H4 (cell line): ENCODE results near the gene FUZ. TPM values are rescaled to one million over a fixed set of nuclear protein-coding genes. Genes with fewer than 3 reads are reported as not detected.

Experiments used
- DNase-seq: peaks from one replicate; pipeline ENCODE4 v3.0.0-alpha.2; 2015; ENCODE audit warnings: low spot score
- total RNA-seq: library from RNA; depleted of rRNA; stranded (reverse); fragments of >200 nt; shearing (Covaris generic); gene quantifications from 2 replicates; pipeline ENCODE4 v1.2.3, GENCODE V29; 2014

The FUZ gene
- total RNA-seq, 1 experiment from 2014 or later = 31.7 TPM

- no peak for DNase-seq
Measured at GRCh38 chr19:49807058-49807903, 5.8 kb downstream of the FUZ start.

GRCh38 chr19:49806620-49806959 lies 6.5 kb downstream of the FUZ start:
- no peak for DNase-seq

- no peak for DNase-seq
Measured at GRCh38 chr19:49805822-49806619, 7.1 kb downstream of the FUZ start.

GRCh38 chr19:49803529-49803856 lies 9.6 kb downstream of the FUZ start:
- no peak for DNase-seq

DNA sequence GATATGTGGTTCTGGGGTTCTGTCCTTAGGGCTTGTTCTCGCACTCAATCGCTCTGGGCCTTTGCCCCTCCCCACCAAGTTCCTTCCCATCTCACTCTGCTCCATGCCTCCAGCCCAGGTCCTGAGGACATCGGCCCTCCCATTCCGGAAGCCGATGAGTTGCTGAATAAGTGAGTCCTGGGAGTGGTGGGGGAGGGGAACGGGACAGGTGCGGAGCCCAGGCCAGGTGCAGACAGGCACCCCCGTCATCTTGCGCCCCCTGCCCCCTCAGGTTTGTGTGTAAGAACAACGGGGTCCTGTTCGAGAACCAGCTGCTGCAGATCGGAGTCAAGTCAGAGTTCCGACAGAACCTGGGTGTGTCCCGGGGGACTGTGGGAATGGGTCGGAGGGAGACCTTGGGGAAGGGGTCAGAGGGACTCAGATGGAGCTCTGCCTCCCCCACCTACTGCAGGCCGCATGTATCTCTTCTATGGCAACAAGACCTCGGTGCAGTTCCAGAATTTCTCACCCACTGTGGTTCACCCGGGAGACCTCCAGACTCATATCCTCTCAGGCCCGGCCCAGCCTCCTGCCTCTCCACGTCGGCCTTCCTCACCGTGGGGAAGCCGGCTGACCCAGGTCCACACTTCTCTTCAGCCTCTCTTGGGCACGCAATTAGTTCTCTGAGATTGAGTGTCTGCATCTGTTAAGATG lies 10.1 kb downstream of the FUZ start:
- no peak for DNase-seq

DNA sequence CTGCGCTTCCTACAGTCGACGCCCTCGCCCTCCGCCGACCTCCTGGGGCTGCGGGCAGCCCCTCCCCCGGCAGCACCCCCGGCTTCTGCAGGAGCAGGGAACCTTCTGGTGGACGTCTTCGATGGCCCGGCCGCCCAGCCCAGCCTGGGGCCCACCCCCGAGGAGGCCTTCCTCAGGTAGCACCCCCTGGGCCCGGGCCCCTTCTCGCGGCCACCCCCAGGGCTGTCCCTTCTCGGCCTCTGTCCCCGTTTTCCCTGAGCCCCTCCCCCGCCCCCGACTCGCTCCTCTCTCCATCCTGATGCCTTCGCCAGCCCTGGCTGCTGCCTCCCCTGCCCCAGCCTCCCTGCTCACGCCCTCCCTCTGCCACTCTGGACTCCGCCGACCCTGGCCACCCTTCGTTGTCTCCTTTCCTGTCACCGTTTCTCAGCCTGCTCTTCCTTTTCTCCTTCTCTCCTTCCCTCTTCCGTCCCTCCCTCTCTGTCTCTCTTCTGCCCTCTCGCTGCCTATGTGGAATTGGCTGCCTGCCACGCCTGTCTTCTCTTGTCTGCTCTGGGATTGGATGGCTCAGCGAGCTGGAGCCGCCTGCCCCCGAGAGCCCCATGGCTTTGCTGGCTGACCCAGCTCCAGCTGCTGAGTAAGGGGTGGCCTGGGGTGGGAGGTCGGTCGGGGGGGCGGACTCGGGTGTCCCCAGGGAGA lies 11.0 kb downstream of the FUZ start:
- DNase-seq = peak; percentile 35

- DNase-seq = no peak
Measured at GRCh38 chr19:49801401-49801888, 11.6 kb downstream of the FUZ start.

- DNase-seq = no peak
Measured at GRCh38 chr19:49800771-49801170, 12.3 kb downstream of the FUZ start.

DNA sequence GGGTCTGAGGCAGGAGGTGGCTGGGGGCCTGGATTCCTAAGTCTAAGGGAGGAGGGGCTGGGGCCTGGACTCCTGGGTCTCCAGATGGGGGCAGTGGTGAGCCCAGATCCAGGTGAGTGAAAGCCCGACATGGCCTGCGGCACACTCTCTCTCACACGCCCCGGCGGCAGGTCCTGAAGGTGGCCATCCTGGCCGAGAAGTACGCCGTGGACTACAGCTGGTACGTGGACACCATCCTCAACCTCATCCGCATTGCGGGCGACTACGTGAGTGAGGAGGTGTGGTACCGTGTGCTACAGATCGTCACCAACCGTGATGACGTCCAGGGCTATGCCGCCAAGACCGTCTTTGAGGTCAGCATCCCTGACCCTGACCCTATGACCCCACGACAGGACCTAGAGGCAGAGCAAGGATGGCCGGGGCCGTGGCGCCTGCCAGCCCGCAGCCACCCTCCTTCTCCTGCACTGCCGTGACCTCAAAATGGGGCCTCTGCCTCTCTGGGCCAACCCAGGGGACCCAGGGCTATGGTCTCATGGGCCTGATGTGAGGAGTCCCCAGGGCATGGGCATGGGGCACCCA lies 13.2 kb downstream of the FUZ start:
- DNase-seq = no peak

GRCh38 chr19:49799271-49799797 lies 13.8 kb downstream of the FUZ start:
- DNase-seq = no peak

DNA sequence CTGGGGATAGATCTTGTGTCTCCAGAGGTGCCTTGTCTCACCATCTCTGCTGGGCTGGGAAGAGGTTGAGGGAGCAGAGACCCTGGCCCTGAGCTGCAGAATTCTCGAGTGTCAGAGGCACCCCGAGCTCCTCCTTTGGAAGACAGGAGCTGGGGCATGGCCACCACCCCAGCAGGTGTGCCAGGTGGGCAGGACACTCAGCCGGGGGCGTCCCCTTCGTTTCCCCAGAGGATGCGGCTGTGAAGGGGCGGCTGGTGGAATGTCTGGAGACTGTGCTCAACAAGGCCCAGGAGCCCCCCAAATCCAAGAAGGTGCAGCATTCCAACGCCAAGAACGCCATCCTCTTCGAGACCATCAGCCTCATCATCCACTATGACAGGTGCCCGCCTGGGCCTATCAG lies 14.5 kb downstream of the FUZ start:
- DNase-seq = no peak

DNA sequence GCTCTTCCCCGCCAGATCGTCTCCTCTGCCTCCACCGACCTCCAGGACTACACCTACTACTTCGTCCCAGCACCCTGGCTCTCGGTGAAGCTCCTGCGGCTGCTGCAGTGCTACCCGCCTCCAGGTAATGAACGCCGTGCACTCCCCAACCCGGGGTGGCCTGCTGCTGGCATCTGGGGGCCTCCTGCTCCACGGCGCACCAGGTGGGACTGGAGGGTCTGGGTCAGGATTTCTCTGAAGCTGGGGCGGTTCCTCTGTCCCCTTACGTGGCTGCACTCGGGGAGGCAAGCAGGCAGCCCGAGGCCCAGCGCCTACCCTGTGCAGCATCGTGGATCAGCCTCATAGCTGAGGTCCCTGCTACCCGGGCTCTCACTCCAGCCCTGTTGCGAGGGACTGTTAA lies 17.5 kb downstream of the FUZ start:
- DNase-seq = no peak

DNA sequence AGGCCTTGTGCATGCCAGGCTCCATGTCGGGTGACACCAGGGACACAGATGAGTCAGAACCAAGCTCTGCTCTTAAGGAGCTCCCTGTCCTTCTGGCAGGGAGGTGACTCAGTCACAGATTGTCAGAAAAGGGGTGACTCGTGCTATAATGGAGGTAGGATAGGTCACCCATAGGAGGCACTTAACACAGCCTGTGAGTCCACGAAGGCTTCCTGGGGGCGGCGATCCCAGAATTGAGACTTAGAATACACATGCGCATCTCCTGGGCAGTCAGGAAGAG lies 19.6 kb downstream of the FUZ start:
- peak; percentile 42 for DNase-seq

- DNase-seq = no peak
Measured at GRCh38 chr19:49792829-49793560, 20.1 kb downstream of the FUZ start.

GRCh38 chr19:49791776-49792445 lies 21.2 kb downstream of the FUZ start:
- no peak for DNase-seq

- no peak for DNase-seq
Measured at GRCh38 chr19:49790866-49791265, 22.2 kb downstream of the FUZ start.

DNA sequence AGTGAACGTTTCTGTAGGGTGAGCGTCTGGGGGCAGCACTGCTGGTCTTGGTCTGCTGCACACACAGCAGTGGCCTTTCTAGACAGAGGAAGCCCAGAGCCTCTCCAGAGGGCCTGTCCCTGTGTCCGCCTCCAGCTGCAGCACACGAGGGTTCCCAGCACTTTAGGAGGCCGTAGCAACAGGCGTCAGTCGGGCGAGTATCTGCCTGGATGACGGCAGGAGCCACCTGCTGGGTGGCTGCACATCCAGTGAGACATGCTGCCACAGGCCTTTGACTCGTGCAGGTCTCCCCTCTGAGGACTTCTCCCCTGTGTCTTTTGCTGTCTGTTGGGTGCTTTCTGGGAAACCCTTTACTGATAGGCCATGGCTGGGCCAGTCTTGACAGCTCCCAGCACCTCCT lies 24.2 kb downstream of the FUZ start:
- DNase-seq = no peak

DNA sequence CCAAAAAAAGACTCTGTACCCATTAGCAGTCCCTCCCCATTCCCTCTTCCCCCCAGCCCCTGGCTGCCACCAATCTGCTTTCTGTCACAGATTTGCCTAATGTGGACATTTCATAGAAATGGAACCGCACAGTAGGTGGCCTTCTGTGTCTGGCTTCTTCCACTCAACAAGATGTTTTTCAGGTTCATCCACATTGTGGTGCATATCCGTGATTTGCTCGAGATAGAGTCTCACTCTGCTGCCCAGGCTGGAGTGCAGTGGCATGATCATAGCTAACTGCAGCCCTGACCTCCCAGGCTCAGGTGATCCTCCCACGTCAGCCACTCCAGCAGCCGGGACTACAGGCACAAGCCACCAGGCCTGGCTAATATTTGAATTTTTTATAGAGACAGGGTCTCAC lies 25.3 kb downstream of the FUZ start:
- DNase-seq = no peak

- DNase-seq = no peak
Measured at GRCh38 chr19:49786376-49786820, 26.7 kb downstream of the FUZ start.

- no peak for DNase-seq
Measured at GRCh38 chr19:49782515-49782914, 30.6 kb downstream of the FUZ start.
